PC-3 (cell line): ENCODE results near the gene ZBTB11. TPM values are rescaled to one million over a fixed set of nuclear protein-coding genes. Genes with fewer than 3 reads are reported as not detected.

Source experiments
- ATAC-seq: fragments of 200-7000 bp; cut with Tn5 transposase; 2 replicates; pipeline ENCODE4 v1.9.1; 2020; ENCODE audit warnings: mild to moderate bottlenecking, moderate library complexity
- BruUV-seq: library from RNA; stranded (reverse); fragments of 400-500 nt; replicated peaks from 2 replicates; lab custom pipeline; 2021; lab: Mats Ljungman, UMichigan
- CTCF ChIA-PET: fragments of 300-600 bp; sonication (Branson Sonifier 250); formaldehyde crosslinking; loops from one replicate; lab custom pipeline; 2022; ENCODE audit warnings: antibody characterized with exemption; lab: Charles Lee
- POLR2A ChIA-PET: fragments of 300-600 bp; sonication (Branson Sonifier 250); formaldehyde crosslinking; loops from one replicate; lab custom pipeline; 2022; ENCODE audit warnings: antibody characterized with exemption; ENCODE audit not compliant: unreplicated experiment; lab: Charles Lee
- DNase-seq: peaks from one replicate; pipeline ENCODE4 v3.0.0-alpha.2; 2015
- H2AFZ ChIP-seq: fragments of 300-600 bp; sonication (generic); 2 replicates; pipeline ENCODE4 v1.6.0; 2016; ENCODE audit warnings: antibody characterized with exemption, low read length
- H3F3A ChIP-seq: fragments of 300-600 bp; sonication (generic); one replicate; pipeline ENCODE4 v1.6.0; 2017; ENCODE audit warnings: antibody characterized with exemption, low read length, control low read depth, mild to moderate bottlenecking; ENCODE audit not compliant: unreplicated experiment
- H3K27ac ChIP-seq: fragments of 300-600 bp; sonication (generic); 2 replicates; pipeline ENCODE4 v1.5.1; 2016; ENCODE audit warnings: mild to moderate bottlenecking, low read length
- H3K27me3 ChIP-seq: fragments of 300-600 bp; sonication (generic); 2 replicates; pipeline ENCODE4 v1.6.1; 2016; ENCODE audit warnings: low read length, mixed read lengths
- H3K36me3 ChIP-seq: fragments of 300-600 bp; sonication (generic); 2 replicates; pipeline ENCODE4 v1.6.1; 2016; ENCODE audit warnings: low read depth, mixed run types, low read length, mixed read lengths
- H3K4me1 ChIP-seq: fragments of 300-600 bp; sonication (generic); 2 replicates; pipeline ENCODE4 v1.5.1; 2016; ENCODE audit warnings: low read length; ENCODE audit not compliant: insufficient read depth
- H3K4me2 ChIP-seq: fragments of 300-600 bp; sonication (generic); 2 replicates; pipeline ENCODE4 v1.6.0; 2016; ENCODE audit warnings: low read length
- H3K4me3 ChIP-seq: fragments of 300-600 bp; sonication (generic); 2 replicates; pipeline ENCODE4 v1.5.1; 2016; ENCODE audit warnings: mild to moderate bottlenecking, low read length, mixed read lengths
- H3K79me2 ChIP-seq: fragments of 300-600 bp; sonication (generic); 2 replicates; pipeline ENCODE4 v1.6.1; 2017; ENCODE audit warnings: low read length, mixed read lengths
- H3K9ac ChIP-seq: fragments of 300-600 bp; sonication (generic); 2 replicates; pipeline ENCODE4 v1.6.0; 2016; ENCODE audit warnings: mild to moderate bottlenecking, low read length
- H3K9me2 ChIP-seq: fragments of 300-600 bp; sonication (generic); replicated peaks from 2 replicates; pipeline ENCODE4 v1.6.1; 2016; ENCODE audit warnings: mixed run types, low read length, mixed read lengths
- H3K9me3 ChIP-seq: fragments of 300-600 bp; sonication (generic); 2 replicates; pipeline ENCODE4 v1.6.1; 2016; ENCODE audit warnings: low read length, mixed read lengths
- H4K20me1 ChIP-seq: fragments of 300-600 bp; sonication (generic); 2 replicates; pipeline ENCODE4 v1.6.1; 2016; ENCODE audit warnings: low read length, mixed read lengths
- CTCF ChIP-seq: fragments of 300-600 bp; sonication (generic); conservative IDR thresholded peaks from 2 replicates; pipeline ENCODE4 v1.5.1; 2017; ENCODE audit warnings: antibody characterized with exemption, low read depth, mild to moderate bottlenecking, low read length
- EZH2 ChIP-seq: fragments of 300-600 bp; sonication (generic); IDR thresholded peaks from one replicate; pipeline ENCODE4 v1.6.1; 2017; ENCODE audit warnings: antibody characterized with exemption, mild to moderate bottlenecking, low read length; ENCODE audit not compliant: unreplicated experiment
- EZH2phosphoT487 ChIP-seq: fragments of 300-600 bp; sonication (generic); IDR thresholded peaks from 2 replicates; pipeline ENCODE4 v1.6.1; 2018; ENCODE audit warnings: mild to moderate bottlenecking, antibody characterized with exemption, low read length, borderline replicate concordance
- intact Hi-C: fragments of 100-400 bp; cut with micrococcal nuclease; formaldehyde crosslinking; loops from 2 replicates; pipeline ENCODE4 v1.9.0; 2023
- total RNA-seq: library from RNA; depleted of rRNA; stranded (reverse); fragments of >200 nt; gene quantifications from 2 replicates; pipeline ENCODE4 v1.2.3, GENCODE V29; 2014; rRNA removed

Gene ZBTB11
- total RNA-seq, 1 experiment from 2014 or later: 27.6 TPM

GRCh38 chr3:101602731-101603130 lies 74.2 kb downstream of the ZBTB11 start:
- no peaks in the 10 kb centered on the region for H3K79me2 ChIP-seq
- POLR2A ChIA-PET: no interaction called here
- ATAC-seq: no peak
- no TSS peak for BruUV-seq
- no peak overlapping the region for H2AFZ ChIP-seq
- no peaks in the 10 kb centered on the region for H3K9me3 ChIP-seq
- H3K36me3 ChIP-seq: no peaks in the 10 kb centered on the region
- H3K9ac ChIP-seq: no peak overlapping the region
- TF ChIP-seq EZH2 (no peak), CTCF (no peak), EZH2phosphoT487 (no peak)
- no peaks in the 10 kb centered on the region for H3K27me3 ChIP-seq
- no peaks in the 10 kb centered on the region for H3K9me2 ChIP-seq
- H3K4me1 ChIP-seq: no peaks in the 10 kb centered on the region
- H3F3A ChIP-seq: no peaks in the 10 kb centered on the region
- H4K20me1 ChIP-seq: no peaks in the 10 kb centered on the region
- no peak overlapping the region for H3K27ac ChIP-seq
- no peak overlapping the region for H3K4me2 ChIP-seq
- CTCF ChIA-PET: no interaction called here
- no peak overlapping the region for H3K4me3 ChIP-seq
- DNase-seq: no peak
- intact Hi-C loops: no loop called here

Other genes starting within 250 kb of the ZBTB11 start
- gene SENP7, start 163.9 kb downstream of the ZBTB11 start, total RNA-seq: 4.8 and 5.4 TPM in 2 replicates
- gene TRMT10C, start 115.3 kb downstream of the ZBTB11 start, total RNA-seq: 31.7 and 35.2 TPM in 2 replicates
- 71.1 and 72.3 TPM in 2 replicates for gene PCNP, start 103.0 kb downstream of the ZBTB11 start, total RNA-seq
- gene RPL24, start 9.6 kb upstream of the ZBTB11 start, total RNA-seq: 2,441 and 2,844 TPM in 2 replicates
- gene CEP97, start 47.5 kb upstream of the ZBTB11 start, total RNA-seq: 12.1 and 14.1 TPM in 2 replicates
- 11.6 and 12.6 TPM in 2 replicates for gene NXPE3, start 102.1 kb upstream of the ZBTB11 start, total RNA-seq
- 63.0 and 70.2 TPM in 2 replicates for gene NFKBIZ, start 172.4 kb upstream of the ZBTB11 start, total RNA-seq